ENCODE data around the gene TOX3.

Gene TOX3

DNA sequence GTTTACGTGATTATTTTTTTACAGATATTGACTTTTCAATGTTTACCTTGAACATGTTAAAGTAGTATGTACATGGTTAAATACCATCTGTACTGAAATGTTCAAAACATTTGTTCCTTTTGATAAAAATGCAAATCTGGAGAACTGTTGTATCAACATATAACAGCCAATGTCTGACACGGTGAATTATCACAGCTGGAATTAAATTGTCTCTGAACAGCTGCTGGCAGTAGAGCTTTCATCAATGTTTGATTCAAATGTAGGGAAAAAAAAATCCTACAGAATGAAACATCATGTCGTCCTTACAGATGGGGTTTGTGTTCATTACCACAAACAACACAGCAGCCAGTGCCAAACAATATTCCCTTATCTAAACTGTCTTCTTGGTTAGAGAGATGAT is 79.9 kb downstream of the TOX3 start:
- H3K9me3 ChIP-seq = no peaks in the 10 kb centered on the region
- no peak overlapping the region for H3K27ac ChIP-seq
- DNase-seq = no peak
- no peaks in the 10 kb centered on the region for H3K27me3 ChIP-seq
- intact Hi-C loops (cut with DNase I; ENCODE audit: low total_unique reads) = no loop called here
- no peaks in the 10 kb centered on the region for H3K4me1 ChIP-seq
- no peaks in the 10 kb centered on the region for H3K36me3 ChIP-seq
- TF ChIP-seq, protein P1, sequence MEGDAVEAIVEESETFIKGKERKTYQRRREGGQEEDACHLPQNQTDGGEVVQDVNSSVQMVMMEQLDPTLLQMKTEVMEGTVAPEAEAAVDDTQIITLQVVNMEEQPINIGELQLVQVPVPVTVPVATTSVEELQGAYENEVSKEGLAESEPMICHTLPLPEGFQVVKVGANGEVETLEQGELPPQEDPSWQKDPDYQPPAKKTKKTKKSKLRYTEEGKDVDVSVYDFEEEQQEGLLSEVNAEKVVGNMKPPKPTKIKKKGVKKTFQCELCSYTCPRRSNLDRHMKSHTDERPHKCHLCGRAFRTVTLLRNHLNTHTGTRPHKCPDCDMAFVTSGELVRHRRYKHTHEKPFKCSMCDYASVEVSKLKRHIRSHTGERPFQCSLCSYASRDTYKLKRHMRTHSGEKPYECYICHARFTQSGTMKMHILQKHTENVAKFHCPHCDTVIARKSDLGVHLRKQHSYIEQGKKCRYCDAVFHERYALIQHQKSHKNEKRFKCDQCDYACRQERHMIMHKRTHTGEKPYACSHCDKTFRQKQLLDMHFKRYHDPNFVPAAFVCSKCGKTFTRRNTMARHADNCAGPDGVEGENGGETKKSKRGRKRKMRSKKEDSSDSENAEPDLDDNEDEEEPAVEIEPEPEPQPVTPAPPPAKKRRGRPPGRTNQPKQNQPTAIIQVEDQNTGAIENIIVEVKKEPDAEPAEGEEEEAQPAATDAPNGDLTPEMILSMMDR (IDR thresholded peaks at IDR 0.05) = no peak
- H3K4me3 ChIP-seq = no peak overlapping the region

DNA sequence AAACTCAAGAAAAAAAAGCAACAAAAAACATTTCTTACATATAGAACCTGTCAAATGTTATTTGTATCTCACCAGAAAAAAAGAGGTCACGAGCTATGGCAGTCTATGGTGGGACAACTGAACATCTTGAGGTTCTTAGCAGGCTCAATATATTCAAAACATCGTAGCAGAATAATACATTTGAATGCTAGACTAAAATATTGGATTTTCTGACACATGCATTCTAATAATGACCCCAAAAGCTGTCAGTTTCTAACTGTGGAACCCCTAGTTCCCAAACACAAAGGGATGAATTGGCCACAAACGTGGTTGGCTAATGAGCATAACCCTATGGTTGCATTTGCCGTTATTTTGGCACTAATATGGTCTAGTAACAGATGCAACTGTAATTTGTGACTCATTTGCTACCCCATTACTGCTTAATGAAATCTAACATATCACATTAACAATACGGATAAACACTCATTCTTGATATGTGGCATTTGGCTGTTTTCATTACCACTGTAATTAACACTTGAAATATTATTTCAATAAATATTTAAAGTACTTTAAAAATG is 81.2 kb downstream of the TOX3 start:
- Histone ChIP-seq H3K4me3 (no peak overlapping the region), H3K27me3 (no peaks in the 10 kb centered on the region), H3K9me3 (no peaks in the 10 kb centered on the region), H3K27ac (no peak overlapping the region), H3K4me1 (no peaks in the 10 kb centered on the region), H3K36me3 (no peaks in the 10 kb centered on the region)
- TF ChIP-seq, protein P1 (IDR thresholded peaks at IDR 0.05) = no peak
- intact Hi-C loops (cut with DNase I; ENCODE audit: low total_unique reads) = no loop called here
- DNase-seq = no peak

DNA sequence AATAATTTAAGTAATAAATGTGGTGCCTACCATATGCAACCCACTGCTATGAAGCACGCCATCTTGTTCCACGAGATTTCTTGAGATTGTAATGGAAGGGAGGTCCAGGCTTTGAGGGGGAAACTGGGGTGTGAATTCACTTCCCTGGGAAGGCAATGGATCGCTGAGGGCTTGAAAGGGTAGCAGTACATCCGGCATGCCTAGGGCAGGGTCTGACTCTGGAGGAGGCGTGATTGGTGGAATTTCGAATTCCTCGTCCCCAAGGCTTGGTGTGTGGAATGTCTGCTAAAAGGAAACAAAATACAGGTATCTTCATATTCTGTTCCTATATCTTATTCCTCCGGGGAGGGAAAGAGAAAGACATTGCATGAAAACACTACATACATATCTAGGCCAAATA is 83.0 kb downstream of the TOX3 start:
- H3K9me3 ChIP-seq = no peaks in the 10 kb centered on the region
- no peaks in the 10 kb centered on the region for H3K4me1 ChIP-seq
- DNase-seq = no peak
- H3K27me3 ChIP-seq = no peaks in the 10 kb centered on the region
- no peak overlapping the region for H3K27ac ChIP-seq
- H3K4me3 ChIP-seq = no peak overlapping the region
- TF ChIP-seq, protein P1 (IDR thresholded peaks at IDR 0.05) = no peak
- H3K36me3 ChIP-seq = no peaks in the 10 kb centered on the region
- intact Hi-C loops (cut with DNase I; ENCODE audit: low total_unique reads) = no loop called here

DNA sequence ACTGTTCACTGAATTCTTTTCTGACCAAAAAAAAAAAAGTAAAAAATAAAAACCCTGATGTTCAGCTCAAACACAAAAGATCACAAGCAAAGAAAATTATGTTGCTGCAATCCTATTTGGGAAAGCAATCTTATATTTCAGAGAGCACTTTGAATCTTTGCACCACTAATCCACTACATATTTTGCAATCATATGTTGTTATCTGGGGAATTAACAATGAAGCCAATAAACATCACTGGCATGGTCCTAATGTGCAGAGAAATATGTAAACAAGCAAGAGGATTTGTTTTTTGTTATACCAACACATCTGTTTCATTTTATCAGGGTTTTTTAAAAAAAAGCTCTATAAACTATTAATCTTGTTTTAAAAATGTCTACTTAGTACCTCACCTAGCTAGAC is 84.1 kb downstream of the TOX3 start:
- no peaks in the 10 kb centered on the region for H3K4me1 ChIP-seq
- no peaks in the 10 kb centered on the region for H3K36me3 ChIP-seq
- no peak for DNase-seq
- no peaks in the 10 kb centered on the region for H3K27me3 ChIP-seq
- no peak overlapping the region for H3K27ac ChIP-seq
- intact Hi-C loops (cut with DNase I; ENCODE audit: low total_unique reads) = no loop called here
- H3K9me3 ChIP-seq = no peaks in the 10 kb centered on the region
- H3K4me3 ChIP-seq = no peak overlapping the region
- TF ChIP-seq, protein P1 (IDR thresholded peaks at IDR 0.05) = no peak

DNA sequence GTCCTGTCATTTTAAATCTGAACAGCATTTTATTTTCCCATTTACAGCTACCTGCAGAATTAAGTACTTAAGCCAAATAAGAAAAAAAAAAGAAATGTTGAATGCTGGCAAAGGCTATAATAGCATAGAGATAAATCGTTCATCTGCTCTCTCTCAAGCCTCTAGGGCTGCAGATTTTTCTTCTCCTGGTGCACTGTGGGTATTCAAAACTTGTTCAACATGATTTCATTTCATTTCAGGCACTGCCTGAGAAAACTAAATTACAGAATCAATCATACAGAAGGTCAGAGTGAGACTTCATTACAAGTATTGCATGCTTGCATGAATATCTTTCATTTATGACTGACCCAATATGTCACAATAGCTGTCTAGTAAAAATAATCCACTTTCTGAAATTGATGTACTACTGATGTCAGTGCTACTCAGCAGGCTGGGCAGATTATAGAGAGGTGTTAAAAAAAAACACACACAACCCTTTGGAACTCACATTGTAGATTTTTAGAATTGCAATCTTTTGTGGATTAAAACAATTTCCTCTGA is 86.2 kb downstream of the TOX3 start:
- Histone ChIP-seq H3K27ac (no peak overlapping the region), H3K36me3 (no peaks in the 10 kb centered on the region)
- no peak for DNase-seq

More for the DNA sequence above, 86.2 kb downstream of the TOX3 start:
- no peaks in the 10 kb centered on the region for H3K9me3 ChIP-seq
- intact Hi-C loops (cut with DNase I; ENCODE audit: low total_unique reads) = no loop called here
- TF ChIP-seq, protein P1 (IDR thresholded peaks at IDR 0.05) = no peak
- H3K4me3 ChIP-seq = no peak overlapping the region
- H3K27me3 ChIP-seq = no peaks in the 10 kb centered on the region
- no peaks in the 10 kb centered on the region for H3K4me1 ChIP-seq
